ENCODE measurements around the gene FSHR. TPM values are rescaled to one million over a fixed set of nuclear protein-coding genes. Genes with fewer than 3 reads are reported as not detected.

The FSHR gene, protein sequence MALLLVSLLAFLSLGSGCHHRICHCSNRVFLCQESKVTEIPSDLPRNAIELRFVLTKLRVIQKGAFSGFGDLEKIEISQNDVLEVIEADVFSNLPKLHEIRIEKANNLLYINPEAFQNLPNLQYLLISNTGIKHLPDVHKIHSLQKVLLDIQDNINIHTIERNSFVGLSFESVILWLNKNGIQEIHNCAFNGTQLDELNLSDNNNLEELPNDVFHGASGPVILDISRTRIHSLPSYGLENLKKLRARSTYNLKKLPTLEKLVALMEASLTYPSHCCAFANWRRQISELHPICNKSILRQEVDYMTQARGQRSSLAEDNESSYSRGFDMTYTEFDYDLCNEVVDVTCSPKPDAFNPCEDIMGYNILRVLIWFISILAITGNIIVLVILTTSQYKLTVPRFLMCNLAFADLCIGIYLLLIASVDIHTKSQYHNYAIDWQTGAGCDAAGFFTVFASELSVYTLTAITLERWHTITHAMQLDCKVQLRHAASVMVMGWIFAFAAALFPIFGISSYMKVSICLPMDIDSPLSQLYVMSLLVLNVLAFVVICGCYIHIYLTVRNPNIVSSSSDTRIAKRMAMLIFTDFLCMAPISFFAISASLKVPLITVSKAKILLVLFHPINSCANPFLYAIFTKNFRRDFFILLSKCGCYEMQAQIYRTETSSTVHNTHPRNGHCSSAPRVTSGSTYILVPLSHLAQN
- not detected in 2 replicates for total RNA-seq (2014; rRNA removed)
- not detected for polyA plus RNA-seq (2012)

DNA sequence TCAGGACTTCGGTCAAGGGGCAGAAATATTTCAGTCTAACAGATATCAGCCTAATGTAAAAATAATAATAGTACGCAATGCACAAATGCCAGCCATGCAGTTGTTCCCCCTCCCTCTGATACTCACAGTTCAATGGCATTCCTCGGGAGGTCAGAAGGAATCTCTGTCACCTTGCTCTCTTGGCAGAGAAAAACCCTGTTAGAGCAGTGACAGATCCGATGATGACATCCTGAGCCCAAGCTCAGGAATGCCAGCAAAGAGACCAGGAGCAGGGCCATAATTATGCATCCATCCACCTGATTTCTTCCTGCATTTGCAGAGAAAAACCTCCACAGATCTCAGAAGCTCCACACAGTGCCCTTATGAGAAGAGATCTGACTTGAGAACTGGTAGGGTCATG, at the start of gene FSHR:
FSHR (minus strand) TSS at position 376 of the 400 bp plus-strand sequence; CDS start at position 278, 98 bp downstream.
- no peak for DNase-seq (ENCODE audit: low read depth)

DNA sequence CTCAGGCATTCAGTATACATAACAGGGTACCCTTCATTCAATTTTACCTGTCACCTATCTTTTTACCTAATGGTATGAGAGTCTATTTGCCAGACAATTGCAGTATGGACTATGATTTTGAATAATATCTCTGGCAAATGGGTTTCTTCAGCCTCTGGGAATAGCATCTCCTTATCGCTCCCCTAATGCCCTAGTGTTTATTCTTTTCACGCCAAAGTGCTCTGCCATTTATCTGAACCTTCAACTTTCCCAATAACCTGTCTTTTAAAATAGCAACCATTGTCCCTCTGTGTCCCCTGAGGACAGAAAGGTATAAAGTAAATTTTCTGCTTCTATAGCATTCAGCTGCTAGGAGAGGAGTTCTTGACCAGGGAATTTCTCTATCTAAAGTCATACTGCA, 45.0 kb upstream of the FSHR start:
- no peak for DNase-seq (ENCODE audit: low read depth)

- DNase-seq (ENCODE audit: low read depth) = no peak
Observed at GRCh38 chr2:49194701-49195100, 40.4 kb upstream of the FSHR start.

DNA sequence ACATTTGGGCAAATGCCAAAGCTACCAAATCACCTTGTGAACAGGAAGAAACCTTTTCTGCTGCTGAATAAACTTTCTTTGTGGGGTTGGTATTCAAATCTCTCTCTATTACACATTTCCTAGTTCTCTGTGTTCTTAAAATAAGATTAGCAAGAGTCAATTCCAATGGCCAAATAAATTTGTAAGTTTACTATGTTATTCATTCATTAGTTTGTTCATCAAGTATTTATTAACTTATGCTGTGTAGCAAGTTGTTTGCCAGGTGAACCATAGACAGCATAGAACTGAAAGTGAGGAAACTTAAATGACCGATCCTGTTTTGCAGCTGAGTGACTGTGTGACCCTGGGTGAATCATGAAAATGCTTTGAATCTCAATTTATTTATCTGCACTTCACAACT, 37.7 kb upstream of the FSHR start:
- no peak for DNase-seq (ENCODE audit: low read depth)

- DNase-seq (ENCODE audit: low read depth) = no peak
Observed at GRCh38 chr2:49189512-49190225, 35.4 kb upstream of the FSHR start.

DNA sequence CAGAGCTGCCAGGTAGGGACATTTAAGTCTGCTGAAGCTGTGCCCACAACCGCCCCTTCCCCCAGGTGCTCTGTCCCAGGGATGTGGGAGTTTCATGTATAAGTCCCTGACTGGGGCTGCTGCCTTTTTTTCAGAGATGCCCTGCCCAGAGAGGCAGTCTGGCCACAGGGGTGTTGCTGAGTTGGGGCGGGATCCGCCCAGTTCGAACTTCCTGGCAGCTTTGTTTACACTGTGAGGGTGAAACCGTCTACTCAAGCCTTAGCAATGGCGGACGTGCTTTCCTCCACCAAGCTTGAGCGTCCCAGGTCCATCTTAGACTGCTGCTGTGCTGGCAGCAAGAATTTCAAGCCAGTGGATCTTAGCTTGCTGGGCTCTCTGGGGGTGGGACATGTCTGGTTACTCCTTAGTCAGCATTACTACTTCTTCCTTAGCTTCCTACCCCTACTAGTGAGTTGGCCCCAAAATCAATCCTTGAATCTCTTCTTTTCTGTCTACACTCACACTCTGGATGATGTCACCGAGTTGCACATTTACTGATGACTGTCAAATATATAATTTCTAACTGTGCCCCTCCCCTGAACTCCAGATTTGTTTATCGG, 31.8 kb upstream of the FSHR start:
- DNase-seq (ENCODE audit: low read depth) = no peak

DNA sequence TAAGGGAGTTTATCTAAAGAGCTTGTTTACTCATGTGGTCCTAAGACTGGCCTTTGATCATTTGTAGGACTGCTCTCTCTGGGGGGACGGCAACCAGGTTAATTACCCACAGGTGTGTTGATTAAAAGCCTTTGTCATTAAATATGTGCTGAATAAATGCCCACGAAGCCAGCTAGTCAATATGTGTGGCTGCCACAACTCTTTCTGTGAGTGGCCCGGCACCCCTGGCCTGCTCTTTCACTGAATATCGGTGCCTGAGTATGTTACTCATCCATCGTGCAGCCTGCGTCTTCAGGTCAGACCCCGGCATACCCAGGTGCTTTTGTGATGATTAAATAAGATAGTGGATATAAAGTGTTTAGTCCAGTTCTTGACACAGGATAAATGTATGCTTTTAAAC, 24.3 kb upstream of the FSHR start:
- DNase-seq (ENCODE audit: low read depth) = no peak

DNA sequence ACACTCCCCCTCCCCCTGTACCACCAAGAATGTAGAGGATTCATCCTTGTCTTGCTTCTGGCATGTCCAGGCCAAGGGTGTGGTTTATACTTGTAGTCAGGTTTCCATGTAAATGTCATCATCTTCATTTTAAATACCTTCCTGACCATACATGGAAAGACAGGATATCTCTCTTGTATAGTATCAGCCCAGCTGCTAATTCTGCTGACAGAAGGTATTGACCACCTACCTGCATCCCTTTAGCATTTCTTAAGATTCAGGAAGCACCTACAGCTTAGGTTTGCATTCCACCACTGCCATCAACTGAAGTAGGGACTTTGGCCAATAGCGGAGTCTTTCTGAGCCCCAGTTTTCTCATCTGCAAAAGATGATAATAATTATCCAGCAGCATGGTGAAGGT, 22.9 kb upstream of the FSHR start:
- DNase-seq (ENCODE audit: low read depth) = no peak

GRCh38 chr2:49175831-49176230, 21.5 kb upstream of the FSHR start:
- peak; percentile 5 for DNase-seq (ENCODE audit: low read depth)

GRCh38 chr2:49174750-49175149, 20.4 kb upstream of the FSHR start:
- DNase-seq (ENCODE audit: low read depth) = no peak

GRCh38 chr2:49167131-49167530, 12.8 kb upstream of the FSHR start:
- DNase-seq (ENCODE audit: low read depth) = no peak

DNA sequence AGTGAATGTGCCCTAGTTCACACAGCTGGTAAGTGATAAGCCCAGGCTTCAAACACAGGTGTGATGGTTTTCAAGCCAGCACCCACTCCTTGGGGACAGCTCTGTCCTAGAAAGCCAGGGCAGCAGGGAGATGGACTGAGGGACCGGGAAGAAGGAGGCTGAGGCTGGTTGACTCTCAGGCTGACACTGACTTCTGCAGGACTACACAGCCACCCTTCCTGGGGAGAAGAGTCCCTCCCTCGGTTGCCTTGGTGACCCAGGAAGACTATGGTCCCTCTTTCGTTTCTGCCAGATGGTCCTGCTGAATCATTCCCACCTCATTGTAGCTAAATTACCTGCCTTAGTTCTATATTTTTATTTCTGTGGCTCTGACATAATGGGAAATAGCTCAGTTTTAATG, 11.3 kb upstream of the FSHR start:
- DNase-seq (ENCODE audit: low read depth) = no peak

GRCh38 chr2:49164729-49165128, 10.4 kb upstream of the FSHR start:
- DNase-seq (ENCODE audit: low read depth) = no peak

DNA sequence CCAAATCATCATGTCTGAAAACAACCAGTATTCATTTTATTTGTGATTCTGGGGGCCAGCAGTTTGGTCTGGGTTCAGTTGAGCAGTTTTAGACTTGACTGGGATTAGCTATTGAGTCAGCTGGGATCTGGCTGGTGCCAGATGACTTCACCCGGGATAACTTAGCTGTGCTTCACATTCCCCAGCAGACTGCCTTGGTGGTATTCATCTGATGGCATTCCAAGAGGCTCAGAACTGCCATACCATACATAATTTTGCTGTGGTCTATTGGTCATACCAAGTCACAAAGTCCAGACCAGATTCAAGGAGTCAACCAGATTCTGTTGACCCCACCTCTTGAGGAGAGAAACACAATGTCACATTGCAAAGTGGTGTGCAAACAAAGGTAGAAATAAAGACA, 7.8 kb upstream of the FSHR start:
- no peak for DNase-seq (ENCODE audit: low read depth)

DNA sequence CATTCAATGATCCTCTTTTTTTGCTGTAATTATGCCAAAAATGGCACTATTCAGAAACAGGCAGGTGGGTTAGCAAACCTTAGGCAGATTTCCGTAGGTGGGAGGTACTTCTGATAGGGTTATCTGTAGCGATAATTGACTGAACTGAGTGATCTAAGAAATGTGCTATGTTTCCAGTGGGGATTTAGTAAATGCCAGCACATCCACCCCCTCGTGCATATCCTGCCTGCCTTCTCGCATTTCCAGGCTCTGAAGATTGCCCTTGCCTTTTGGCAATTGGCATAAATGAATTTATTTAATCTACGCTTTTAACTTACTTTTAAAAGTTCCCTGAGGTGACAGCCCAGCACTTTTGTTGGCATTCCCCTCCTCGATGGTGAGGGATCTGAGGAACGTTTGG, 576 bp upstream of the FSHR start:
- DNase-seq (ENCODE audit: low read depth) = no peak

DNA sequence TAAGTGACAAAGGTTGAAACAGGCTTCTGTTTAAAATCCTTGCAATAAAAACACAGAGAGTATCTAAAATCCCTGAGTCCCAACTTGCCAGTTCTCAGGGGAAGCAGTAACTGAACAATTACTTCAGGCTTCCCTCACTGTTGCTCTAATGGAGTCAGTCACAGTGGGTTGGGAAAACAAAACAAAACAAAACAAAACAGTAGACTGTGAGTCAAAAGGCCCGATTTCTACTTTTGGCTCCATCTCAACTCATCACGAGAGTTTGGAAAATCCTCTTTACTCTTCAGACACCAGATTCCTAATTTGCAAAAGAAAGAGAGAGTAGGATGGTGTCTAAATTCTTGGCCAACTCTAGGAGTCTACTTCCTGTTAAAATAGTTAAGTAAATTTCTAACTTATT, 1.1 kb downstream of the FSHR start:
- no peak for DNase-seq (ENCODE audit: low read depth)

- DNase-seq (ENCODE audit: low read depth) = no peak
Observed at GRCh38 chr2:49152824-49153223, 1.5 kb downstream of the FSHR start.

DNA sequence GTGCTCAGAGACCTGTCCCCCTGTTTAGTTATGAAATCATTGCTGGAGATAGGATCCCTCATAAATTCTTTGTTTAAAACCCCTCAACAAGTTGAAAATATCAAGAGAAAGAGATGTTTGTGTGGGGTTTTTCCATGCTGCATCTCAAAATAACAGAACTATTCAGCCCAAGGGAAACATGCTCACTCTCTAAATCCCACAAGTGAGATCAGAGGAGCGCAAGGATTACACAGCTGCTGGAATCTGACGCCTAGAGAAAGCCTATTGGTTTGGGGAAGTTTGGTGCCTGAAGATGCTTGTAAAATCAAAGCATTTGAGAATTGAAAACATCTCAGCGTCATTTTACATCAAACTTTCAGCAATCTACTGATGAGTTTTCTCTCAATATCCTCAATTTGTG, 7.9 kb downstream of the FSHR start:
- DNase-seq (ENCODE audit: low read depth) = no peak

DNA sequence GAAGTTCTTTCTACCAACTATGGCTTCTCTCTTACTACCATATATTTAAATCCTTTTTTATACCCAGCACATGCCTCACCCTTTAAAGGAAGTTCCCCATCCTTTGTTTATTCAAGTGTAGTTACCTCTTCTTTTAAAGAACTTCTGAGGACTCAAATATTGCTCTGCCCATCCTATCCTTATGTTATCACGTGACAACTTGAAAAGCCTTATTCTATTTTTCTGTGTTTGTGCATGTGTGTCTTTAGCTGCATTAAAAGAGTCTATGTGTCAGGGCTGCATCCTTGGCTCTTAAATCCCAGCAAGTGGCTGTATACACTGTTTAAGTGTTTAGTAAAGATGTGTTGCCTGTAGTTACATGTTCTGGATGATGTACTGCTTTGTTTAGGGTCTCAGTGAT, 22.5 kb downstream of the FSHR start:
- DNase-seq (ENCODE audit: low read depth) = no peak

- no peak for DNase-seq (ENCODE audit: low read depth)
Observed at GRCh38 chr2:49129034-49129433, 25.3 kb downstream of the FSHR start.

GRCh38 chr2:49123600-49123999, 30.7 kb downstream of the FSHR start:
- no peak for DNase-seq (ENCODE audit: low read depth)

- no peak for DNase-seq (ENCODE audit: low read depth)
Observed at GRCh38 chr2:49122107-49122506, 32.2 kb downstream of the FSHR start.
